ENCODE data around the gene VMA21. TPM values are rescaled to one million over a fixed set of nuclear protein-coding genes. Genes with fewer than 3 reads are reported as not detected.

The VMA21 gene, protein sequence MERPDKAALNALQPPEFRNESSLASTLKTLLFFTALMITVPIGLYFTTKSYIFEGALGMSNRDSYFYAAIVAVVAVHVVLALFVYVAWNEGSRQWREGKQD
- total RNA-seq (10 to 100 TPM; 22.7 to 22.9 TPM), total RNA-seq (64.9 to 71.1 reads per million in 2 donors)

DNA sequence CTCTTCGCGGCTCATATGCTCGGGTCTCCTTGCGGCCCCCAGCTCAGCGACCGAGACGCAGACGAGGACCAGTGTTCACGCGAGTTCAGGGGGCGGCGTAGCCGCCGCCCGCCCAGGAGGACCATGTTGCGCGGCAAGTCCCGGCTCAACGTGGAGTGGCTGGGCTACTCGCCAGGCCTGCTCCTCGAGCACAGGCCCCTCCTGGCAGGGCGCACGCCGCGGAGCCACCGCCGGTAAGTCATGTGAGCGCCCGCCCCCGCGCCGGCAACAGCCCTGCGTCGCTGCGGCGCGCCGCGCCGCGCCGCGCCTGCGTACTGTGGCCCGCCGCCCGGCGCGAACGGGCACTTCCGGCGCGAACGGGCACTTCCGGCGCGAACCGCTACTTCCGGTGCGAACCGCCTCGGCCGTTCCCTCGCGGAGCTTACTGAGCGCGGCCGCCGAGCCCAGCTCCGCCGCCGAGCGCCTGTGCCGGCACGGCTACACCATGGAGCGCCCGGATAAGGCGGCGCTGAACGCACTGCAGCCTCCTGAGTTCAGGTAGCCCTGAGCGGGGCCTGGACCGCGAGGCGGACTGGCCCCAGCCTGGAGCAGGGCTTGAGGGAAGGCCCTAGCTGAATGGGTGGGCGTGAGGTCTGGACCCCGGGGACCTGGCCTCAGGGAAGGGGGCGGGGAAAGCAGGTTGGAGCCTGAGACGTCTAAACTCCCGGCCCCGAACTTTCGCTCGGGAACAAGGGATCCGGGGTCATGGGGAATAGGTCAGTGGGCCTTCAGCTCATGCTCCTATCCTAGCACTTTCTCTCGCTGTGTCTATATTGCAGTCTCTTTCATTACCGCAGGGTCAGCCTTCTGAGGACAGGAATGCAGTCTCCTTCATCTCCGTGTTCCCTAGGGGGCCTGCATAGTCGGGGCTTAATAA, at the start of gene VMA21:
TSS of gene VMA21 (plus strand) at position 382 of the 916 bp plus-strand sequence. CDS start at position 485, 103 bp downstream.
- H3K9me3 ChIP-seq (ENCODE audit: control insufficient read depth, low read length, poor library complexity, severe bottlenecking) = no peaks in the 10 kb centered on the region
- ATAC-seq (peak; percentile 84), DNase-seq (peak; percentile 73 to 75 (median 74))
- peak within 1 kb of the TSS; percentile 93 for H3K27ac Mint-ChIP-seq
- peak within 1 kb of the TSS; percentile 87 for H3K4me3 Mint-ChIP-seq
- H3K36me3 Mint-ChIP-seq (ENCODE audit: low read depth) = no peaks in the 10 kb centered on the region
- peaks cover 31% of the 10 kb centered on the region for H3K4me1 Mint-ChIP-seq
- H3K27me3 Mint-ChIP-seq = no peaks in the 10 kb centered on the region

DNA sequence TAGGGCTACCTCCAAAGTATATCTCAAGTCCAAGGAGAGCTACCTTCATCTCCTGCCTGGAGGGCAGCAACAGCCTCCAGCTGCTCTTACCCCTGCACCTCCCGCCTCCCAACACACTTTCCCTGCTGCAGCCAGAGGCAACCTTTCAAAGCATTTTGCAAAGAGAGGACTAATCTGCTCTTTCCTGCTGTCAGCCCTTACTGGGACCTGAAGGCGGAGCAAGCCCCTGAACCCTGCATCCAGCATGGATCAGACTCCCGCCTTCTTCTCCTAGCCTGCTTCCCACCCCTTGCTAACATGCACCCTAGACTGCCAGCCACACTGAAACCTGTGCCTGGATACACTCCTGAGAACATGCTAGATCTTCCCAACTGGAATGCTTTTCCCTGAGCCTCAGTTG, 37.7 kb upstream of the VMA21 start:
- Mint-ChIP-seq H3K4me1 (peaks cover 4% of the 10 kb centered on the region), H3K4me3 (no peak overlapping the region), H3K27me3 (peaks cover 22% of the 10 kb centered on the region), H3K27ac (no peak overlapping the region), H3K36me3 (ENCODE audit: low read depth) (no peaks in the 10 kb centered on the region)
- ATAC-seq (no peak), DNase-seq (no peak)
- no peaks in the 10 kb centered on the region for H3K9me3 ChIP-seq (ENCODE audit: control insufficient read depth, low read length, poor library complexity, severe bottlenecking)

DNA sequence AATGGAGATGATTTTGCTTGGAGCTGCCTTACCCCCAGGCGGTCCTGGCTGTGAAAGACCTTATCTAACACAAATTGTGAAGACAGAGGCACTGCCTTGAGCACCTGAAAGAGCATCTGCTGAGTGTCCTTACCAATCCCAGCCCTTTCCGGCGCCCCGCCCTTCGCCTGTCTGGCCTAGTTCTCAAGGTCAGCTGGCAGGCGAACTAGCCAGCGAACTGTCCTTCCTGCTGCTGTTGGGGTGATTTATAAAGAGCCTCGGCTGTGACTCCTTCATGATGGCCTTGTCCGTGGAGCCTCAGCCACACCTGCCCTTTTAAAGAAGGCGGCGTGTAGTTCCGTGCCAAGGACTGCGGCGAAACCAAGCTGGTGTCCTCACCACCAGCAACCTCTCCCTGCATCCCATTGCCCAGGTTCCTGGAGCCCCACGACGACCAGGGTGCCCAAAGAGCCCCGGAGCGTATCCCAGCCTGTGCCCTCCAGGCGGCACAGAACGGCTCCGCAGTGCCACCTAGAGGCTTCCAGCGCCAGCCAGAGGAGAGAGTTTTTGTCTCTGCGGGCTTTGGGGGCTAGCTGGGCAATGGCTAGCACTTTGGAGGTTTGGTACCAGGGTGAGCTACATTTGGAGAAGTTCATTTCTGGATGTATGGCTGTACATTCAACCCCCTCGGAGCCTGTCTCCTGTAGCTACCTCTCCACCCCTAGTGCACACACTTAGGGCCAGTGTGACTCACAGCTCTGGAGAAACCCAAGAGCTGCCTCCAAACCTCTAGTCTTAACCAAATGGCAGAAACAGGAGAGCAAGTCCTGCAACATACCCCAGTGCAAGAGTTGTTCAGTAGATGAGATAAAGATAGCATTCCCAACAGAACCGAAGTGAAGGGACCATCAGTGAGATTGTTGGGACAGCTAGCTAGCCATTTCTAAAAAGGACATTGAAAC, 36.8 kb upstream of the VMA21 start:
- Mint-ChIP-seq H3K27ac (no peak overlapping the region), H3K4me3 (peak overlapping the region; percentile 64), H3K4me1 (peaks cover 4% of the 10 kb centered on the region)

DNA sequence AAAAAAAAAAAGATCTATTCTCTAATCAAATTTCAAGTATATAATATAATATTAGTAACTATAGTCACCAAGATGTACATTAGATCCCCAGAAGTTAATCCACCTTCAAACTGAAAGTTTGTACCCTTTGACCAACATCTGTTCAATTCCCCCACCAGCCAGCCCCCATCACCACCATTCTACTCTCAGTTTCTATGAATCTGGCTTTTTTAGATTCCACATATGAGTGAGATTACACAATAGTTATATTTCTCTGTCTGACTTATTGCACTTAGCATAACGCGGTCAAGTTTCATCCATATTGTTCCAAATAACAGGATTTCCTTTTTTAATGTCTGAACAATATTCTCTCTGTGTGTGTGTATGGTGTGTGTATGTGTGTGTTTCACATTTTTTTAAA, 33.7 kb upstream of the VMA21 start:
- H3K4me1 Mint-ChIP-seq = peaks cover 4% of the 10 kb centered on the region
- no peak overlapping the region for H3K27ac Mint-ChIP-seq
- no peaks in the 10 kb centered on the region for H3K9me3 ChIP-seq (ENCODE audit: control insufficient read depth, low read length, poor library complexity, severe bottlenecking)
- H3K27me3 Mint-ChIP-seq = peaks cover 8% of the 10 kb centered on the region
- no peaks in the 10 kb centered on the region for H3K36me3 Mint-ChIP-seq (ENCODE audit: low read depth)
- no peak for ATAC-seq
- H3K4me3 Mint-ChIP-seq = no peak overlapping the region
- no peak for DNase-seq

More for the DNA sequence above, 36.8 kb upstream of the VMA21 start:
- H3K27me3 Mint-ChIP-seq = peaks cover 18% of the 10 kb centered on the region
- no peaks in the 10 kb centered on the region for H3K36me3 Mint-ChIP-seq (ENCODE audit: low read depth)
- ATAC-seq (peak; percentile 72), DNase-seq (peak; percentile 10 to 34 (median 15))
- no peaks in the 10 kb centered on the region for H3K9me3 ChIP-seq (ENCODE audit: control insufficient read depth, low read length, poor library complexity, severe bottlenecking)

DNA sequence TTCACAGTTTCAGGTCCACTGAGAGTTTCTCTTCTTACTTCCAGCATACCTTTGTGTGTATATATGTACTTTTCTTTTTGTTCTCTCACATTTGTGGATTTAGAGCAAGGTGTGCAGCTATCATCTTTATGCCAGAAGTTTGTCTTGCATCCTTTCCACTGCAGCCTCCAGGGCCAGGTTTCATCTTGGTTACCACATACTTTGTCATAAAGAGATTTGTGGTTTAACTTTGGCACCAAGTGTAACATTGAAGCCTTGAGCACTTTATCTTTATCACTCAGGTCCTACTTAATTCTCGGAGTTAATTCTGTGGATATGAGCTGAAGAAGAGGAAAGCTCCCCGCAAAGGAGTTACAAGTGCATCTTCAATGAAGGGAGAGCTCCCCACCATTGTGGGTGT, 31.4 kb upstream of the VMA21 start:
- Mint-ChIP-seq H3K36me3 (ENCODE audit: low read depth) (no peaks in the 10 kb centered on the region), H3K27me3 (no peaks in the 10 kb centered on the region), H3K4me1 (no peaks in the 10 kb centered on the region), H3K4me3 (no peak overlapping the region), H3K27ac (no peak overlapping the region)
- ATAC-seq (no peak), DNase-seq (no peak)
- H3K9me3 ChIP-seq (ENCODE audit: control insufficient read depth, low read length, poor library complexity, severe bottlenecking) = no peaks in the 10 kb centered on the region

DNA sequence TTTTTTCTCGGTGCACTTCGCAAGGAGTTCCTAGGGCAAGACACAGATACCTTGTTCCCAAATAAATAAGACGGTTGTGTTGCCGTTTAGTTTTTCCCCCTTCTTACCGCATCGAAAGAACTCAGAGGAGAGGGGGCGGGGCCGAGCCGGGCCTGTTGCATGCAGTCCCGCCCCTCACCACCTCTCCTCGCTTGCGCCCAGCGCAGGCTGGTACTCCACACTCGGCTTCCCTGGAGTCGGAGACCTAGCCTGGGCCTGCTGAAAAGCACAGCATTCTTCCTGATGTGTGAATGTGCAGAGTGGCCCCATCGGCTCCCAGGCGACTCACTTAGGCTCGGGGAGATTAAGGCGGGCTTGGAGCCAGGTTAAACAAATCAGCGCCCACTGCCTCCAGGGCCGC, 26.1 kb upstream of the VMA21 start:
- no peaks in the 10 kb centered on the region for H3K36me3 Mint-ChIP-seq (ENCODE audit: low read depth)
- no peak for DNase-seq
- H3K9me3 ChIP-seq (ENCODE audit: control insufficient read depth, low read length, poor library complexity, severe bottlenecking) = no peaks in the 10 kb centered on the region
- H3K4me3 Mint-ChIP-seq = no peak overlapping the region
- H3K27me3 Mint-ChIP-seq = peaks cover 7% of the 10 kb centered on the region
- ATAC-seq = peak; percentile 41
- no peaks in the 10 kb centered on the region for H3K4me1 Mint-ChIP-seq
- no peak overlapping the region for H3K27ac Mint-ChIP-seq

DNA sequence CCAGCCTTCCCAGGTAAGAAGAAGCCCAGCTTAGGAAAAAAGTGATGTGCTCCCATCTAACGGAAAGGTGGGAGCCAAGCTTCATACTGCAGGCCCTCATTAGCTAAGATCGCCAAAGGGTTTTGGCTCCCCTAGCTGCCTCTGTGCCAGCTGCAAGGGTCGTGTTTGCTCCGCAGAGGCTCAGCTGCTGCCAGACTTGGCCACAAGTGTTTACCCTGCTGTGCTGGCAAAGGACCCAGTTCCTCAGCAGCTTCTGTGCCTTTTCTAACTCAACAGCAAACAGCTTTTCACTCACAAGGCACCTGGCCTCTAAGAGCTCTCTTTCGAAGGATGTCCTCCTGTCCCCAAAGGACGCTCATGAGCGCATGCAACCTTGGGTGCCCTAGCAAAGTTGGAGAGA, 12.2 kb upstream of the VMA21 start:
- no peaks in the 10 kb centered on the region for H3K9me3 ChIP-seq (ENCODE audit: control insufficient read depth, low read length, poor library complexity, severe bottlenecking)
- H3K4me1 Mint-ChIP-seq = peaks cover 12% of the 10 kb centered on the region
- DNase-seq = no peak
- H3K36me3 Mint-ChIP-seq (ENCODE audit: low read depth) = no peaks in the 10 kb centered on the region
- H3K27me3 Mint-ChIP-seq = no peaks in the 10 kb centered on the region
- H3K27ac Mint-ChIP-seq = no peak overlapping the region
- no peak for ATAC-seq
- no peak overlapping the region for H3K4me3 Mint-ChIP-seq

DNA sequence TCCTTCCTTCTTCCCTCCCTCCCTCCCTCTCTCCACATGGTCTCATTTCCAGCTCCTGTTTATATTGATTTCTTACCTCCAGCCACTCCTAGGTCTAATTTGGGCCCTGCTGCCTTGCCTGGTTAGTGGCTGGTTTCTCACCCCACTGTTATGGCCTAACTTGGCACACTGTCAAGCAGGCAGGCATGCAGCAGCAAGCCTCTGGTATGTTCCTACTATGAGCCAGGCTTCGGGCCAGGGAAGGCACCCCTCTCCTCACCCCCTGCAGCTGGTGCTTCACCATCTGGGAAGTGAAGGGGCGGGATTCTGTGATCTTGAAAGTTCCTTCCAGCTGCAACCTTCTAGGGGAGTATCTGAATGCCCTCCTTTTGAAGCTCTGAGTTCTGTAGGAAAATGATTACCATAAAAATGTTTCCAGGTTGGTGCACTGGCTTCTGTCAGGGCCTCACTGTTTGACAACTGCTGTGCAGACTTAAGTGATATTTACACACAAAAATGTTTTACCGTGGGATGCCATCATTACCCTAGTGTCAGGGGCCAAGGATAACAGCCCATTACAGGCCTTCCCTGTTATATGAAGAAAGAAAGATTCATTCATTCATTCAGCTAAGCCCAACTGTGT, 10.1 kb upstream of the VMA21 start:
- Mint-ChIP-seq H3K36me3 (ENCODE audit: low read depth) (no peaks in the 10 kb centered on the region), H3K27me3 (no peaks in the 10 kb centered on the region), H3K27ac (no peak overlapping the region), H3K4me3 (no peak overlapping the region), H3K4me1 (peaks cover 15% of the 10 kb centered on the region)
- H3K9me3 ChIP-seq (ENCODE audit: control insufficient read depth, low read length, poor library complexity, severe bottlenecking) = no peaks in the 10 kb centered on the region
- DNase-seq (no peak), ATAC-seq (no peak)

DNA sequence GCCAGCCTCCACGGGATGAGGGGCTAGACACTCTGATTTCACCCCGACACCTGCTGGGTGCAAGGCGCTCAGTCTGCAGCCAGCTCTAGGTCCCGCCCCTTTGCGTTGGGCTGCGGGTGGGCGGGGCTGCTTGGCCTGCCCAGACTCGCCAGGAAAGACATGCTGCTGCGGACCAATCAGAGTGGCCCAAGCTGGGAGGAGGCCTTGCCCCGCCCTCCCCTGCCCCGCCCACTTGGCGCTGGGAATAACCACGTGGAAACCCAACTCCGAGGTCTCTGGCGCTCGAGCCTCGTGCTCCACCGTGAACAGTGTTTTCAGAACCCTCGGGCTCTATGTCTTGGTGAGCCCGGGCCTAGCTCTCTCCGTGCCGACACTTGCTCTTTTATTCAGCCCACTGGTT, 5.3 kb upstream of the VMA21 start:
- peaks cover 22% of the 10 kb centered on the region for H3K4me1 Mint-ChIP-seq
- H3K4me3 Mint-ChIP-seq = no peak overlapping the region
- ATAC-seq = no peak
- DNase-seq = no peak
- H3K27ac Mint-ChIP-seq = peak overlapping the region; percentile 98
- no peaks in the 10 kb centered on the region for H3K9me3 ChIP-seq (ENCODE audit: control insufficient read depth, low read length, poor library complexity, severe bottlenecking)
- H3K27me3 Mint-ChIP-seq = no peaks in the 10 kb centered on the region
- H3K36me3 Mint-ChIP-seq (ENCODE audit: low read depth) = no peaks in the 10 kb centered on the region

DNA sequence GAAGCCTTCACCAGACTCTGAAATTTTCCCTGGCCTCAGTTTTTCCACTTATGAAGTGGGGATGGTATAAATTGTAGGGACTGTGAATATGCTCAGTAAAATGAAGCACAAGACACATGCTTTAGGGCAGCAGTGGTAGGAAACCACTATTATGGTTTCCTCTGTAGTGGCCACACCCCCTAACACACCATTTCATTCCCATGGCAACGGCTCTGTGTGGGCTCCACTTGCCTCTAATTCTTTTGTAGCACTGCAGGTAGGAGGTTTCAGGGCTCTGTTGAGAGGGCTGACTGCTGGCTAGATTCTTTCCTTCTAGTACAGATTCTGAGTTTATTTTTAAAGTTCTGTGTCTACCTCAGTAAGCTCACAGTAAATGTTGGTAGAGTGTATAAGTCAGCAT, 3.5 kb upstream of the VMA21 start:
- H3K4me3 Mint-ChIP-seq = peak overlapping the region; percentile 81

DNA sequence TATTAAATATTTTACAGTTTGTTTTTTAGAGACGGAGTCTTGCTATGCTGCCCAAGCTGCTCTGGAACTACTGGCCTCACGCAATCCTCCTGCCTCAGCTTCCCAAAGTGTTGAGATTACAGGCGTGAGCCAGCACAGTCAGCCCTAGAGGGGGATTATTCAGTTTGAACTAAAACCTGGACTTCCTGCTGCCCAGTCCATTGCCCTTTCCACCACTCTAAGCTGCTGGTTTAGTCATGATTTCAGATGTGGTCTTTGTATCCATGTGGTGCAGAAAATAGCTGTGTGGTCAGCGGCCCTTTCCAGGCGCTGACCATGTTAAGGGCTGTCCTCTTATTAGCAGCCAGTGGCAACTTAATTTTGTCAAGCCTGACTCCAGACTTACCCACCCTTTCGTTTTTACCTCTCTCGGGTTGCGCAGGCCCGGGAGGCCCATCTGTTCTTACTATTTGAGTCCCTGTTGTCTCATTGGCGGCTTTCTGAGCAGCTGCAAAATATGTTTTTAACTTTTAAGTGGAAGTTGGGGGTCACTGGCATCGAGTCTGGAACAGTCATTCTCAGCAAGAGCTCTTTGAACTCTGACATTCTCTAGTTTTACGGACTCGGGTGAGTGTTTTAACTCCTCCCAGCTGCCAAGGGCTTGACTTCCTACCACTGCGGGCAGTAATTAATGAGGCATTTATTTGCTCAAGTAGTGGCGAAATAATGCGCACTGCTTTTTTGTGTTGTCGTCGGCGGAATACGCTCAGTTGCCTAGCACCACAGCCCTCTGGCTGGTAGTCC, 773 bp upstream of the VMA21 start:
- ATAC-seq (peak; percentile 18), DNase-seq (peak in 1 of 3 donors; percentile 7)
- Mint-ChIP-seq H3K4me3 (peak overlapping the region; percentile 87), H3K27me3 (no peaks in the 10 kb centered on the region), H3K4me1 (peaks cover 31% of the 10 kb centered on the region), H3K27ac (peak overlapping the region; percentile 93), H3K36me3 (ENCODE audit: low read depth) (no peaks in the 10 kb centered on the region)
- no peaks in the 10 kb centered on the region for H3K9me3 ChIP-seq (ENCODE audit: control insufficient read depth, low read length, poor library complexity, severe bottlenecking)

More for the DNA sequence above, 3.5 kb upstream of the VMA21 start:
- H3K27ac Mint-ChIP-seq = peak overlapping the region; percentile 98
- no peaks in the 10 kb centered on the region for H3K36me3 Mint-ChIP-seq (ENCODE audit: low read depth)
- DNase-seq (peak; percentile 17 to 54 (median 44)), ATAC-seq (peak; percentile 79)
- no peaks in the 10 kb centered on the region for H3K9me3 ChIP-seq (ENCODE audit: control insufficient read depth, low read length, poor library complexity, severe bottlenecking)
- H3K4me1 Mint-ChIP-seq = peaks cover 27% of the 10 kb centered on the region
- H3K27me3 Mint-ChIP-seq = no peaks in the 10 kb centered on the region

DNA sequence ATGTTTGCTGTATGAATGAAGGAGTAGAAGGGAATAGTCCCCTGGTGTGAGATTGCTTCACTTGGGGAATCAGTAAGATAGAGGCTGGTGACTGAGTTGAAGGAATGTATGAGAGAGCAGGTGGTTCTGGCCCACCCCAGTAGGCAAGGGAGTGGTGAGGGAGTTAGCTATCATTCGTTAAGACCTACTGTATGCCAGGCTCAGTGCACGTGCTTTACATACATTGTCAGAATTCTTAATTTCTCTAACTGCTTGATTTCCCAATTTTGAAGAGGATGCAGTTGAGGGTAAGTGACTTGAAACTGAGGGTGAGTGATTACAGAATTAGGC, 700 bp downstream of the VMA21 start:
- Mint-ChIP-seq H3K4me3 (peak overlapping the region; percentile 87), H3K27ac (peak overlapping the region; percentile 54), H3K36me3 (ENCODE audit: low read depth) (no peaks in the 10 kb centered on the region), H3K4me1 (peaks cover 29% of the 10 kb centered on the region), H3K27me3 (no peaks in the 10 kb centered on the region)
- no peak for ATAC-seq
- H3K9me3 ChIP-seq (ENCODE audit: control insufficient read depth, low read length, poor library complexity, severe bottlenecking) = no peaks in the 10 kb centered on the region
- DNase-seq = no peak
